ENCODE measurements around the gene EID2. TPM values are rescaled to one million over a fixed set of nuclear protein-coding genes. Genes with fewer than 3 reads are reported as not detected.

The EID2 gene
- total and polyA plus RNA-seq, 2 donors (not counting 3 experiments of a cell fraction or from before 2014, with no cell fraction given): 6.6 to 17.4 TPM

GRCh38 chr19:39568604-39569003, 28.6 kb upstream of the EID2 start:
- FAIRE-seq (no peak), DNase-seq (ENCODE audit: low read depth, low spot score) (no peak)
- Histone ChIP-seq H3K79me2 (ENCODE audit: control insufficient read depth, insufficient read depth, low read length) (no peaks in the 10 kb centered on the region), H2AFZ (ENCODE audit: low read depth, low read length) (no peak overlapping the region), H3K9ac (replicated peaks; ENCODE audit: extremely low read depth, insufficient read depth, low read length) (no peak overlapping the region), H3K27ac (ENCODE audit: insufficient read depth, low read depth, low read length) (no peak overlapping the region), H3K36me3 (ENCODE audit: control insufficient read depth in 2 of 2, extremely low read depth in 1 of 2, insufficient read depth in 2 of 2, low read length in 2 of 2) (no peaks in the 10 kb centered on the region), H3K4me1 (ENCODE audit: control insufficient read depth, extremely low read depth, insufficient read depth, low read length) (no peaks in the 10 kb centered on the region), H4K20me1 (replicated peaks; ENCODE audit: control insufficient read depth, extremely low read depth, insufficient read depth, low read length) (no peaks in the 10 kb centered on the region), H3K4me3 (replicated peaks in 1 of 3; ENCODE audit: insufficient read depth in 1 of 3, low read depth in 1 of 3, low read length in 3 of 3) (no peak overlapping the region), H3K9me3 (replicated peaks; ENCODE audit: control insufficient read depth, insufficient read depth, low read length) (no peaks in the 10 kb centered on the region), H3K9me1 (replicated peaks; ENCODE audit: control insufficient read depth, extremely low read depth, insufficient read depth, low read length) (no peaks in the 10 kb centered on the region), H3K4me2 (ENCODE audit: insufficient read depth, low read length) (no peak overlapping the region), H3K27me3 (ENCODE audit: control insufficient read depth in 2 of 2, insufficient read depth in 2 of 2, low read length in 2 of 2) (no peaks in the 10 kb centered on the region)
- BruUV-seq (replicated peaks): no TSS peak
- ChIA-PET CTCF (no interaction called here), POLR2A (no interaction called here)
- TF ChIP-seq JUN (IDR thresholded peaks at IDR 0.05; ENCODE audit: borderline replicate concordance, insufficient read depth, insufficient read length, low read depth): no peak
- no peak for TF ChIP-seq MAX (IDR thresholded peaks at IDR 0.05; ENCODE audit: insufficient read depth, insufficient read length)
- no peak for TF ChIP-seq EZH2 (IDR thresholded peaks at IDR 0.05; ENCODE audit: borderline replicate concordance, low read depth, low read length, severe bottlenecking)
- no peak for TF ChIP-seq POLR2A (IDR thresholded peaks at IDR 0.05; ENCODE audit: low read depth, low read length)
- TF ChIP-seq MYC (IDR thresholded peaks at IDR 0.05; ENCODE audit: low read depth, low read length): no peak
- TF ChIP-seq CTCF (IDR thresholded peaks at IDR 0.05; ENCODE audit: extremely low read depth in 1 of 2, insufficient read depth in 1 of 2, low read depth in 1 of 2, low read length in 2 of 2): no peak
- TF ChIP-seq FOS (IDR thresholded peaks at IDR 0.05; ENCODE audit: borderline replicate concordance, insufficient read depth, low read length): no peak
- TF ChIP-seq GATA2 (IDR thresholded peaks at IDR 0.05; ENCODE audit: insufficient read depth, insufficient read length, low read depth, low read length): no peak
- TF ChIP-seq POLR2AphosphoS5 (IDR thresholded peaks at IDR 0.05; ENCODE audit: insufficient read depth, low read depth, low read length): no peak
- dilution Hi-C loops (cut with MboI; ENCODE audit: extremely low pct_ligation_motif_present, low sequenced_read_pairs): loop anchor here (10.0 kb wide), 1 partner anchor 106 kb away; no protein-coding TSS in a partner anchor
- intact Hi-C loops (cut with micrococcal nuclease): no loop called here
